GM21423 (cell line): Measurements from ENCODE around the gene CEP44.
"Not testable (repeated sequence)": the region's sequence is repeated elsewhere in the genome, so short reads cannot be mapped to it uniquely, and the experiment has no call there.

Experiments
- ATAC-seq: cut with Tn5 transposase; IDR thresholded peaks from one replicate; pipeline ENCODE4 v1.9.1; 2021; ENCODE audit warnings: mild to moderate bottlenecking, moderate library complexity; ENCODE audit not compliant: unreplicated experiment

Gene CEP44

DNA sequence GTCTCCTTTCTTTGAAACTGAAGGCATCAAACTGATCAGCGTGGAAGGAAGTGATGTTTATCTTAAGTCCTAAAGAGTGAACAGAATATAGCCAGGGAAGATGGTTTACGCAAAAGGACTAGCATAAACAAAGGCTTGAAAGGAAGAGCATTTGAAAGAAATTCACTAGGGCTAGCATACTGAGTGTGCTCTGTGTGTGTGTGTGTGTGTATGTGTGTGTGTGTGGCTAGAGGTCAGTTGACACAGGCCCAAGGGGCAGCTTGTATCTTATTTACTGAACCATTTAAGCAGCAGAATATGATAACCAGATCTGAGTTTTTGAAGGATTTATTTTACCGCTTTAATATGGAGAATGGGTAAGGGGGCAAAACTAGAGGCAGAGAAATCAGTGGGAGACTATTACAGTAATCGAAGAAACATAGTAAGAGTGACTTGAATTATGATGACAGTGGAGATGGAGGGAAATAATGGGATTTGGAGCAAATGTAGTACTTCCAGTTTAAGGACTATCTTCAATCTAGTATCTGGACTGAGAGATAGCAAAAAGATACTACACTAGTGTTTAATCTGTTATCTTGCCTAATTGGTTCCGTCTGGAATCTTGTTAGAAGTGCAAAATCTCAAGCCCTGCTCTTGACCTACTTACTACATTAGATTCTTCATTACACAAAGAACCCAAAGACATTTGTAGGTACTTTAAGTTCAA is 36.9 kb downstream of the CEP44 start:
- ATAC-seq = no peak

DNA sequence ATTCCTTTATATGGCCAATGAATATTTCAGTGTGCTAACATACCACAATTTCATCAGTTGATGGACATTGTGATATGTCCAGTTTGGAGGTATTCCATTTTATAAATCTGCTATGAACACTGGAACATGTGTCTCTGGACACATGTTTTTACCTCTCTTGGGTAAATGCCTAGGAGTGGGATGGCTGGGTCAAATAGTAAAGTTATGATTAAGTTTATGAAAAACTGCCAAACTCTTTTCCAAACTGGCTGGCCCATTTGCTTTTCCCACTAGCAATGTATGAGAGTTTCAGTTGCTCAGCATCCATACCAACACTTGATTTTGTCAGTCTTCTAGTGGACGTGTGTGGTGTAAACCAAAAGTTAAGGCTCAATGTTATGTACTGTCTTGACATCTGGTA is 40.5 kb downstream of the CEP44 start:
- ATAC-seq = no peak

DNA sequence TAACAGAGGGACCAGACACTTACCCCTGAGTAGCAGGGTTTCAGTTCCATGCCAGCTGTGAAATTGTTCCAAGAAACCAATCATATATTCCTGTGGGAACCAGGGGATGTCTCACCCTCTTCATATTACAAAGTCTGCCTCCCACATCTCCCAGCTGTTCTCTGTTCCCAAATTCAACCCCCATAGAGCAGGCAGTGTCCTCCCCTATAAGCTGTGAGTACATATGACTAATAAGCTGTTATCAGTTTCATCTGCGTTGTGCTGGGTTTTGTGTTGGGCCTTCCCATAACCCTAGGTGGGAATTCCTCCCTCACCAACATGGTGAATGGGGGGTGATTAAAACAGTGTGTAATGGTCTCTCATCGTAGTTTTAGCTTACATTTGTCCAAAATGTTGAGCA is 41.0 kb downstream of the CEP44 start:
- ATAC-seq = no peak

DNA sequence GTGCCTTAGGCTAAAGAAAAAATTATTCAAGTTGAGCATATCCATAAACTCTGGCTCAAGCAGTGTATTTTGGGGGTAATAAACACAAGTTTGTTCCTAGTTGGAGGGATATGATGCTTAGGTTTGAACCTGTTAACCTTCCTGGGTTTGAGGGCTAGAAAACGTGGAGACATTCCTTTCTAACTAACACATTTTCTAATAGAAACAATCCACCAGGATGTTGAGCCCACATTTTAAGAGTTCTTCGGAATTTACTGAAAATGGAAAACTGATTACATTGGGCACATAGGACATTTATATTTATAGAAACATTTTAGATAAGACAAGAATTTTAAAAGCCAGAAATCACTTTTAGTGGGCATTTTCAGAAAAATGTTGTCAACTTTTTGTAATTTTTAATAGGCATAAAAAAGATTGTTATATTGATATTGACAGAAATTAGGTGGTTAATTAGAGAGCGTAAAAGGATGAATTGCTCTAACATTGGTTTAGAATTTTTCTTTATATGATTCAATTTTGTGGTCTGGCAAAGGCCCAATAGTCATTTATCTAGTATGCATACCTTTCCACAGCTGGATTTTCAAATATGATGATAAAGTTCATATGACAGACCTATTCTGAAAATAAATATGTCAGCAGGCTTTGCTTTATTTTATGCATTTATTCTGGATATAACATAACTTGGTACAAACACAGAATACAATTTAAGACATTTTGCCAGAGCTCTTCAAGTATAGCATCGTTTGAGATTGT is 49.2 kb downstream of the CEP44 start:
- ATAC-seq = no peak

DNA sequence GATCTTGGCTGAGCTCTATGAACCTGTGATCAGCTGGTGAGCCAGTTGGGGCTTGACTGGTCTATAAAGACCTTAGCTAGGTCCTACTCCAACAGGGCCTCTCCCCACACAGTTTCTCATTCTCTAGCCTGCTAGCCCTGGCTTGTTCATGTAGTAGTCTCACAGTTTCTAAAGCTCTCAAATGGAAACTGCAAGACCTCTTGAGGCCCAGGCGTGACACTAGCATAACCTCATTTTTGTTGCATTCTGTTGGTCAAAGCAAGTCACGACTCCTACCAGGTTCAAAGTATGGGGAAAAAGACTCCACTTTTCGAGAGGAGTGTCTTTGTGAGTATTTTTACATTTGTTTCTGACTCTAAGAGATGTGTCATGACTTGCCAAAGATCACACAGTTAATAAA is 50.9 kb downstream of the CEP44 start:
- ATAC-seq = peak; percentile 91

DNA sequence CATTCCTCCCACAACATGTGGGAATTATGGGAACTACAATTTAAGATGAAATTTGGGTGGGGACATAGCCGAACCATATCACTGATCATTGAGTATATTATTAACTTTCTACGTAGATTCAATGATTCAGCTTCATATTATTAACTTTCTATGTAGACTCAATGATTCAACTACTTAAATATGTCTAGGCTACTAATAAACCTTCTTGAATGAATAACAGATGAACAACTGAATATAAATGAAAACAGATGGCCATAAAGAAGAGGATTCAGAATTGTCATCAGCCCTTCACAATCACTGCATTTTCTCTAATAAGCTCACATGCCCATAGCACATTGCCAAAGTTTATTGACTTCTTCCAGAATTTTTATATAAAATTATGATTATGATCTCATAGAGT is 57.0 kb downstream of the CEP44 start:
- ATAC-seq = no peak

DNA sequence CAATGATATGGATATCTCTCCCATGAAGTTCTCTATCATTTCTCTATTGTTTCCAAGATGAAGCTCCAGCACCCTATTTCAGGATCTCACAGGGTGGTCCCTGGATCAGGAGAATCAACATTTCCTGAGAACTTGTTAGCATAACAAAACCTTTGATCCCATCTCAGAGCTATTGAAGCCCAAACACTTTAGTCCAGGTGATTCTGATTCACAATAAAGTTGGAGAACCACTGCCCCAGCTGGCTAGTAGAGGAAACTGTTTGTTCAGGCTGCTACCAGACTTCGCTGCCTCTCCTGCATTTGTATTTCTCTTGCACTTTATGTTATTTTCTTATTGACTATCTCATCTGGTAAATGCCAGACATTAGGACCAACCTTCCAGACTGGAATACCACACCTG is 65.4 kb downstream of the CEP44 start:
- no peak for ATAC-seq

DNA sequence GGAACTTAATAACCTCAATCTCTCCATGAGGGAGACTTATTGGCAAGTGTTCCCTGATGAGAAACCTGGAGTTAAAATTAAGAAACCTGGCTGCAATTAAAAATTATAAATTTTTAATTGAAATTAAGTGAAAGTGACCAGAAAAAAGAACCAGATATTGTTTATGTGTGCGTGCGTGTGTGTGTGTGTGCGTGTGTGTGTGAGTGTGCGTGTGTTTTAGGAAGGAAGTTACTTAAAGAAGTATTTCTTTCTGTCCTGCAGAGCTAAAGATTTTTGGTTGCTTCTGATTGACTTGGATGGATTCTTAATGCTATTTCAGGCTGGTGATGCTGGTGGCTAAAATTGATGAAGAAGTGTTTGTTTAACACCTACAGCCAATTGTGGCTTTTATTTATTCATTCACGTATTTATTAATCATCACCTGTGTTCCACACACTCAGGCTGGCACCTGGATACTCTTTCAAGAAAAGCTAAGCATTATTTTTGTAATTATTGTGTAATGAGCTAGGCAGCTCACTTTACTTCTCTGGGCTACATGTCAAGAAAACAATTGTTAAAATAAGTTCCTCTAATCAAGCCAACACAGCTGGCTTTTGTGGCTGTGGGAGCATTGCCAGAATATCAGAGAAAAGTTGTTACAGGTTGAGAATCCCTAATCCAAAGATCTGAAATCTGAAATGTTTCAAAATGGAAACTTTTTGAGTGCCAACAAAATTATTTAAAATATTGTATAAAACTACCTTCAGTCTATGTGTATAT is 68.5 kb downstream of the CEP44 start:
- ATAC-seq = no peak

DNA sequence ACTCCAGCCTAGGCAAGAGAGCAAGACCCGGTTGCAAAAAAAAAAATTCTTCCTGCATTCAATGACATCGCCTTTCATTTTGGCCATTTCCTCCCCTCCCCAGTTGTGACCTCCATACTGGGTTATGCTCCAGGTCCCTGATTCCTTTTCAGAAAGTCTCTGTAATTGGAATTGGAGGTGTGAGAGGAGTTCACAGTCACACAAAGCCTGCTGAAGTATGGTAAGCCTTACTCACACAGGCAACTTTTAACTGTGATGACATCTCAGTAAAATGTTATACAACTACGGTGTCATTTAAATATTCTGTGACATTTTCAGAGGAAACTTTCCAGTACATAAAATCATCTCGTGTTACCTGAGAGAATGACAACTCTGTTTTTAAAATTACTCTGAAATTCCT is 73.6 kb downstream of the CEP44 start:
- ATAC-seq = no peak

DNA sequence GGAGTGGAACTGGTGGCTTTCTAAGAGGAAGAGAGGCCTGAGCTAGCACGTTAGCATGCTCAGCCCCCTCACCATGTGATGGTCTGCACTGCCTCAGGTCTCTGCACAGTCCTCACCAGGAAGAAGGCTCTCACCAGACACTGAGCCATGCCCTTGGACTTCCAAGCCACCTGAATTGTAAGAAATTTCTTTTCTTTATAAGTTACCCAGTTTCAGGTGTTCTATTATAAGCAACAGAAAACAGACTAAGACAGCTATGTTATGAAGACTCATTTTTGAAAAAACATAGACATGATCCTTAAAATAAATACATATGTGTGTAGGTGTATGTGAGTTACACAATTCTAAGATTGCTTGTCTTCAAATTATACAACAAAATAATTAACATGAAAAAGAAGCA is 74.7 kb downstream of the CEP44 start:
- peak; percentile 44 for ATAC-seq

DNA sequence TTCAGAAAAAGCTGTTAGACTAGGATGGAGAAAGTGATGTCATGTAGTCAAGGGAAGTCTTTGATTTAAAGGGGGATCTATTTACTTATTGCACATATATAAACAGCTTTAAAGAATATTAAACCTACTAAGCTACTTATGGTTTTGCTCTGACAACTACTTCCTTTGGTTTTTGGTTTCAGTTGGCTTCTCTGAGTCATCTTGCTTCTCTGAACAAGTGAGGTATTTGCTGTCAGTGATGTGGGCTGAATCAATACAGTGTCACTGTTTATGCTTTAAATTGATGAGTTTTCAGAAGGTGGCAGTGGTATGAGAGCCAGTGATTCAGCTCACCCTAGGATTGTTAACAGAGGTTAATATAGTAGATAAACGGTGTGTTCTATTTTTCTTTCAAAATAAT is 75.1 kb downstream of the CEP44 start:
- peak; percentile 99 for ATAC-seq

DNA sequence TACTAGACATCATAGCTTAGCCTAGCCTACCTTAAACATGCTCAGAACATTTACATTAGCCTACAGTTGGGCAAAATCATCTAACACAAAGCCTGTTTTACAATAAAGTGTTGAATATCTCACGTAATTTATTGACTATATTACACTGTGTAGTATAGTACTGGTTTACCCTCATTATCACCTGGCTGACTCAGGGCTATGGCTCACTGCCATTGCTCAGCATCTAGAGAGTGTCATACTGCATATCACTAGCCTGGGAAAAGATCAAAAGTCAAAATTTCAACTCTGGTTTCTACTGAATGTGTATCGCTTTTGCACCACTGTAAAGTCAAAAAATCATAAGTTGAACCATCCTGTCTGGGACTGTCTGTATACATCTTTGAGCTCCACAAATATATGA is 78.6 kb downstream of the CEP44 start:
- no peak for ATAC-seq

DNA sequence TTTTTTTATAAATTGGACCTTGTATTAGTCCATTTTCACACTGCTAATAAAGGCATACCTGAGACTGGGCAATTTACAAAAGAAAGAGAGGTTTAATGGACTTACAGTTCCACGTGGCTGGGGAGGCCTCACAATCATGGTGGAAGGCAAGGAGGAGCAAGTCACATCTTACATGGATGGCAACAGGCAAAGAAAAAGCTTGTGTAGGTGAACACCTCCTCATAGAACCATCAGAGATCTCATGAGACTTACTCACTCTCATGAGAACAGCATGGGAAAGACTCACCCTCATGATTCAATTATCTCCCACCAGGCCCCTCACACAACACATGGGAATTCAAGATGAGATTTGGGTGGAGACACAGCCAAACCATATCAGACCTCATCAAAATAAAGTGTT is 80.1 kb downstream of the CEP44 start:
- ATAC-seq = not testable (repeated sequence)

DNA sequence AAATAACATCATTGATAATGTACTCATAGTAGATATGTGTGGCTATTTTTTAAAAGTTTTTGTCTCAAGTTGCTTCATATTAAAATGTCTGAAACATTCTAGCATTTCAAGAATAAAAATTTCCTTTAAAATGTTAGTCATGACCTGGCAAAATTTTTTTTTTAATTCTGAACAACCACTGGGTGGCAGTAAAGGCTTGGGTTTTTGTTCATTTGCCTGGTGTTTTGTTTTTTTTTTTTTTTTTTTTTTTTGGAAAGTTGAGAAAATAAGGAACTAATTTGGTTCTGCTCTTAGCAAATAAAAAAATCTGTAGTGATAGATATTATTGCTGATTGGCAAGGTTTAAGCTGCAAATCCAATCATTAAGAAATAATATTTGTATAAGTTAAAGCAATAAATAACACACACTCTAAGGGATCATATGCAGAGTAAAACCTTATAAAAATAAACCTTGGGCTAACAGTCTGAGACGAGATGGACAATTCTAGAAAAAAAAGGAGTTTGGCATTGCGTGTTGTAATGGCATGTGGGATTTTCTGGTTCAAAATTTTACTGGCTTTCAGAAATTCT is 81.4 kb downstream of the CEP44 start:
- ATAC-seq = no peak

DNA sequence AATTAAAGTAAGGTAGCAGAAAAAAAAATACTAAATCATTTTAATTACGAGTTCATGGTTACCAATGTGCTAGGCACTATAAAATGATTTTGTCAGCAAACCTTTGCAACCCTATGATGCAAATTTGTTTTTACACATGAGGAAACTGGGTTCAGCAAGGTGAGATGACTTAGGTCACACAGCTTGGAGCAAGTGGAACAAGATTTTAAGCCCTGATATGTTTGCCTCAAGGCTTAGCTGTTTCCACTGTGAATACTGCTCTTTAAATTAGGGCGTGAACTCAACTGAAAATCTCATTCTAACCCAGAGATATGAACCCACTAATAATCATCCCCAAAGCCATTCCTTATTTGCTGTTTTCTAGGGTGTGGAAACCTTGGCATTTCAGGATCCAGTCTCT is 86.3 kb downstream of the CEP44 start:
- ATAC-seq = no peak

DNA sequence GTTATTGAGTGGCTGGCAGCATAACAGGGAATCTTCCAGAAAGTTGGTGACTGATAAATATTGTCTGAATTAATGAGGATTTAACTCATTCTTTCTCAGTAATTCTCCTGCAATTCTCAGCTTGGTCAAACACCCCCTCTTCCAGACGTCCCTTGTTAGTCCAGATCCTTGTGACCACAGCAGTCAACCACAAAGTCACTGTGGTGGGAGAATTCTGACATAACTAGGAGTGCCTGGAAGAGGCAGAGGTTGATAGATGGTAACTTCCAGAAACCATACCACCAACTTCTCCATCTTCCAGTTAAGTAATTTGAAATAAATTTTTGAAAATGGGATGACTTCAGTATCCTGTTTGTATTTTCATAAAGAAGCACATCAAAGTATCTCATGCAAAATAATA is 90.1 kb downstream of the CEP44 start:
- no peak for ATAC-seq

DNA sequence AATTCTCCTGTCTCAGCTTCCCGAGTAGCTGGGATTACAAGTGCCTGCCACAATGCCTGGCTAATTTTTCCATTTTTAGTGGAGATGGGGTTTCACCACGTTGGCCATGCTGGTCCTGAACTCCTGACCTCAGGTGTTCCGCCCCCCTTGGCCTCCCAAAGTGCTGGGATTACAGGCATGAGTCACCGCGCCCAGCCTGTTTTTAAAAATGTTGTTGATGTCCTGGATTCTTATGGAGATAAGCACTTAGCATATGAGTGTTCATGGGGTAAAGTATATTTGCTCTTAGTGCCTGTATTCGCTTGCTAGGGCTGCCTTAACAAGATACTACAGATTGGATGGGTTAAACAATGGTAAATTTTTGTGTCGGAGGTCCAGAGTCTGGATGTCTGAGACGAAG is 91.7 kb downstream of the CEP44 start:
- ATAC-seq = no peak

DNA sequence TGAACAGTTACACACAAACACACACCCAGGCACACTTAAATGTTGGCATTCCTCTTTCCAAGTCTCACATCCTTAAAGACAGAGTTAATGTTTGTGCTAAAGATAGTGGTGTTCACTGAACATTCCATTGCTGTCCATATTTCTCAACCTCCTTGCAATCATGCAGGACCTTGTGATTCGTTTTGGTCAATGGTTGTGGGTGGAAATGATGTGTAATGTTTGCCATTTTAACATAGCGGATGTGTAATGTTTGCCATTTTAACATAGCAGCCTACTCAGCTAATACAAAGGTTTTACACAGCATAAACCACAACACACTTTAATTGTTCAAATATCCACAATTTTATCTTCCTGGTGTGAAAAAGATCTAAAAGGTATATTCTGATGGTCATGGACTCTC is 93.9 kb downstream of the CEP44 start:
- ATAC-seq = no peak

DNA sequence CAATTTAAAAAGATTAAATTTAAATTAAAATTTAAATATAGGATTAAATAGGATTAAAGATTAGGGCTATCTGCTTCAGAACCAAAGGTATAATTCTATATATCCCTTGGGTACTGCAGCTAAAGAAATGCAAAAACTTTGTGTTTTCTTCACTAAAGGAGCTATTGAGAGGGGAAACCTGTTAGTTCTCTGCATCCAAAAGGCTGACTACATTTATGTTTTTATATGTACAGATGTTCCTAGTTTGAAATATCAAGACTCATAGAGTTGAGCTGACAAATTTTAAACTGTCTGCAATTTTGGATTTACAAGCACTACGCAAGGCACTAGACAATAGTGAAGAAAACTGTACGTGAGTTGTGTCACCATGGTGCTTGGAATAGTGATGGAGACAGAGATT is 95.2 kb downstream of the CEP44 start:
- ATAC-seq = no peak

DNA sequence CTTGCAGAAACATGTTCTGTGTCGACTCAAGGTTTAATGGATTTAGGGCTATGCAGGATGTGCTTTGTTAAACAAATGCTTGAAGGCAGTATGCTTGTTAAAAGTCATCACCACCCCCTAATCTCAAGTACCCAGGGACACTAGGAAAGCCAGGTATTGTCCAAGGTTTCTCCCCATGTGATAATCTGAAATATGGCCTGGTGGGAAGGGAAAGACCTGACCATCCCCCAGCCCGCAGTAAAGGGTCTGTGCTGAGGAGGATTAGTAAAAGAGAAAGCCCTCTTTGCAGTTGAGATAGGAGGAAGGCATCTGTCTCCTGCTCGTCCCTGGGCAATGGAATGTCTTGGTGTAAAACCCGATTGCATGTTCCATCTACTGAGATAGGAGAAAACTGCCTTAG is 96.5 kb downstream of the CEP44 start:
- ATAC-seq = not testable (repeated sequence)

DNA sequence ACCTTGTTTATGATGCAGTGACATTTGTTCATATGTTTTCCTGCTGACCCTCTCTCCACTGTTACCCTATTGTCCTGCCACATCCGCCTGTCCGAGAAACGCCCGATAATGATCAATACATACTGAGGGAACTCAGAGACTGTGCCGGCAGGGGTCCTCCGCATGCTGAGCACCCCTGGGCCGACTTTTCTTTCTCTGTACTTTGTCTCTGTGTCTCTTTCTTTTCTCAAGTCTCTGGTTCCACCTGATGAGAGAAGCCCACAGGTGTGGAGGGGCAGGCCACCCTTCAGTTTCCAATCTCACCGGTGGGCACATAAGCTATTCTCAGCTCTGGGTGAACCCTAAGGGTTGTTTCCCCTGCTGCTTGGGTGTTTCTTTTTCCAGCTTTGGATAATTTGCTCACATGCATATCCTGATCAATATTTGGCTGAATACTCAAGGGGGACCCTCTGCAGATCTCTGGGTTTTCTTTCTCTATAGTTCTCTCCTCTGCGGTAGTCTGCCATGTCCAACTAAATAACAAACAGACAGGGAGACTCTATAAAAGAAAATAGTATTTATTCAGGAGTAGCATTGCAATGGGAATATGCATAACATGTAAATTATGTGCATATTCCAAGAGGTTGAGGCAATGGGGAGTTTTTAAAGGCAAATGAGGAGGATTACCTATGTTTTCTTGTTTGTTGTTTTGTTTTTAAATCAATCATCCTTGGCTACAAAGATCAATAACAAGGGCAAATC is 97.2 kb downstream of the CEP44 start:
- no peak for ATAC-seq
